ENCODE results near the gene LMAN2L.

LMAN2L gene

GRCh38 chr2:96739633-96740428 is at the start of gene LMAN2L:
TSS of gene LMAN2L (minus strand) at chr2:96740064. CDS start at chr2:96740040, 24 bp downstream.
- DNase-seq, result peak; percentile 94

- DNase-seq, result no peak
Observed at GRCh38 chr2:96789245-96789617, 49.4 kb upstream of the LMAN2L start.

- DNase-seq, result no peak
Observed at GRCh38 chr2:96788442-96789244, 48.8 kb upstream of the LMAN2L start.

- no peak for DNase-seq
Observed at GRCh38 chr2:96787411-96787810, 47.5 kb upstream of the LMAN2L start.

GRCh38 chr2:96783388-96783787 is 43.5 kb upstream of the LMAN2L start:
- no peak for DNase-seq

- no peak for DNase-seq
Observed at GRCh38 chr2:96775160-96775559, 35.3 kb upstream of the LMAN2L start.

GRCh38 chr2:96773922-96774321 is 34.1 kb upstream of the LMAN2L start:
- DNase-seq, result peak; percentile 51

GRCh38 chr2:96772903-96773671 is 33.2 kb upstream of the LMAN2L start:
- DNase-seq, result no peak

GRCh38 chr2:96771796-96772618 is 32.1 kb upstream of the LMAN2L start:
- no peak for DNase-seq

GRCh38 chr2:96770442-96771202 is 30.8 kb upstream of the LMAN2L start:
- DNase-seq, result no peak

GRCh38 chr2:96769814-96770213 is 29.9 kb upstream of the LMAN2L start:
- DNase-seq, result no peak

- no peak for DNase-seq
Observed at GRCh38 chr2:96768083-96768561, 28.3 kb upstream of the LMAN2L start.

GRCh38 chr2:96767135-96767871 is 27.4 kb upstream of the LMAN2L start:
- DNase-seq, result no peak

- DNase-seq, result no peak
Observed at GRCh38 chr2:96764253-96764637, 24.4 kb upstream of the LMAN2L start.

GRCh38 chr2:96763511-96764252 is 23.8 kb upstream of the LMAN2L start:
- DNase-seq, result no peak

GRCh38 chr2:96762529-96763311 is 22.9 kb upstream of the LMAN2L start:
- DNase-seq, result no peak

GRCh38 chr2:96760986-96761832 is 21.3 kb upstream of the LMAN2L start:
- DNase-seq, result peak; percentile 75

Measured in activated CD8-positive, alpha-beta memory T cell treated with anti-CD3 and anti-CD28 coated beads, Interleukin-2, amount 50 U/mL, for 4 hours (primary cell).